ENCODE data around the gene NDOR1. TPM values are rescaled to one million over a fixed set of nuclear protein-coding genes. Genes with fewer than 3 reads are reported as not detected.

Gene NDOR1
- polyA plus RNA-seq = 10 to 100 TPM in 2 of 4 donors, 1 to 10 TPM in 2; 9.2 to 15.3 (median 12.1) TPM
- long read RNA-seq, donor 1, partial matches to known transcripts = 0 of 1 reads
- long read RNA-seq, donor 1, other reads (novel, unspliced or antisense) = 0 of 1 reads
- long read RNA-seq, donor 2, partial matches to known transcripts = 0 of 2 reads
- long read RNA-seq, donor 2, other reads (novel, unspliced or antisense) = 0 of 2 reads
- long read RNA-seq, donor 3 = 0 reads
- long read RNA-seq, donor 4 = 0 reads
- long read RNA-seq, donor 5 = 0 reads
- long read RNA-seq, donor 6 = 0 reads
- long read RNA-seq, donor 7 = 0 reads
- long read RNA-seq, donor 8 = 0 reads
- long read RNA-seq, donor 9 = 0 reads
- long read RNA-seq, donor 10 = 0 reads

- Histone ChIP-seq H3K4me1 (ENCODE audit: control insufficient read depth in 3 of 3, insufficient read depth in 2 of 3, low read depth in 1 of 3, low read length in 2 of 3) (peaks cover 5 to 31% (median 13%) of the 10 kb centered on the region in 3 donors), H3K4me3 (ENCODE audit: low read depth in 1 of 3, low read length in 3 of 3) (peak within 1 kb of the TSS; percentile 87 to 95 (median 91)), H3K9me3 (ENCODE audit: control insufficient read depth in 2 of 2, insufficient read depth in 1 of 2, low read depth in 1 of 2, low read length in 1 of 2) (no peaks in the 10 kb centered on the region), H3K27ac (ENCODE audit: low read depth in 1 of 3, low read length in 2 of 3) (peak within 1 kb of the TSS; percentile 67 to 92 (median 92)), H3K36me3 (ENCODE audit: control insufficient read depth in 3 of 3, insufficient read depth in 2 of 3, low read depth in 1 of 3, low read length in 3 of 3) (peaks cover 0 to 19% (median 0%) of the 10 kb centered on the region in 3 donors), H3K27me3 (ENCODE audit: control insufficient read depth in 3 of 3, insufficient read depth in 3 of 3, low read length in 3 of 3) (no peaks in the 10 kb centered on the region)
- DNase-seq (peak; percentile 86 to 97), FAIRE-seq (no peak)
- 0 to 1% (median 1%) methylated on average over 77 to 98 of the region's 98 CpGs for WGBS, 3 donors
Measured at GRCh38 chr9:137205126-137206069, at the start of gene NDOR1, which contains the start of gene TMEM203. Gene NDOR1 (plus strand): TSS chr9:137205700. CDS start chr9:137205778, 78 bp downstream. Gene TMEM203 (minus strand): TSS chr9:137205648. CDS start chr9:137205414, 234 bp downstream.

- peak; percentile 35 to 41 for DNase-seq
- 4 to 5% (median 5%) methylated on average over 61 to 65 of the region's 65 CpGs for WGBS, 3 donors
- no peaks in the 10 kb centered on the region for H3K9me3 ChIP-seq (ENCODE audit: control insufficient read depth in 2 of 2, insufficient read depth in 1 of 2, low read depth in 1 of 2, low read length in 1 of 2)
- H3K4me1 ChIP-seq (ENCODE audit: control insufficient read depth in 3 of 3, insufficient read depth in 2 of 3, low read depth in 1 of 3, low read length in 2 of 3) = no peaks in the 10 kb centered on the region
- peaks cover 0 to 71% (median 13%) of the 10 kb centered on the region in 3 donors for H3K27me3 ChIP-seq (ENCODE audit: control insufficient read depth in 3 of 3, insufficient read depth in 3 of 3, low read length in 3 of 3)
- FAIRE-seq = no peak
- H3K36me3 ChIP-seq (ENCODE audit: control insufficient read depth in 3 of 3, insufficient read depth in 2 of 3, low read depth in 1 of 3, low read length in 3 of 3) = no peaks in the 10 kb centered on the region
- H3K4me3 ChIP-seq (ENCODE audit: low read depth in 1 of 3, low read length in 3 of 3) = peak overlapping the region in 1 of 3 donors; percentile 2
- H3K27ac ChIP-seq (ENCODE audit: low read depth in 1 of 3, low read length in 2 of 3) = no peak overlapping the region
Measured at GRCh38 chr9:137156567-137157375, 48.7 kb upstream of the NDOR1 start.

GRCh38 chr9:137157618-137158415 is 47.7 kb upstream of the NDOR1 start:
- Histone ChIP-seq H3K9me3 (ENCODE audit: control insufficient read depth in 2 of 2, insufficient read depth in 1 of 2, low read depth in 1 of 2, low read length in 1 of 2) (no peaks in the 10 kb centered on the region), H3K36me3 (ENCODE audit: control insufficient read depth in 3 of 3, insufficient read depth in 2 of 3, low read depth in 1 of 3, low read length in 3 of 3) (no peaks in the 10 kb centered on the region), H3K4me3 (ENCODE audit: low read depth in 1 of 3, low read length in 3 of 3) (no peak overlapping the region), H3K27ac (ENCODE audit: low read depth in 1 of 3, low read length in 2 of 3) (no peak overlapping the region), H3K4me1 (ENCODE audit: control insufficient read depth in 3 of 3, insufficient read depth in 2 of 3, low read depth in 1 of 3, low read length in 2 of 3) (no peaks in the 10 kb centered on the region), H3K27me3 (ENCODE audit: control insufficient read depth in 3 of 3, insufficient read depth in 3 of 3, low read length in 3 of 3) (peaks cover 0 to 81% (median 18%) of the 10 kb centered on the region in 3 donors)
- WGBS, 3 donors = 43 to 61% (median 54%) methylated on average over 19 of the region's 19 CpGs
- no peak for DNase-seq
- FAIRE-seq = no peak

- H3K4me1 ChIP-seq (ENCODE audit: control insufficient read depth in 3 of 3, insufficient read depth in 2 of 3, low read depth in 1 of 3, low read length in 2 of 3) = peaks cover 0 to 6% (median 0%) of the 10 kb centered on the region in 3 donors
- no peak for FAIRE-seq
- H3K27me3 ChIP-seq (ENCODE audit: control insufficient read depth in 3 of 3, insufficient read depth in 3 of 3, low read length in 3 of 3) = peaks cover 0 to 87% (median 18%) of the 10 kb centered on the region in 3 donors
- WGBS, 3 donors = 17 to 31% (median 20%) methylated on average over 4 of the region's 4 CpGs
- no peak overlapping the region for H3K27ac ChIP-seq (ENCODE audit: low read depth in 1 of 3, low read length in 2 of 3)
- H3K4me3 ChIP-seq (ENCODE audit: low read depth in 1 of 3, low read length in 3 of 3) = no peak overlapping the region
- no peaks in the 10 kb centered on the region for H3K9me3 ChIP-seq (ENCODE audit: control insufficient read depth in 2 of 2, insufficient read depth in 1 of 2, low read depth in 1 of 2, low read length in 1 of 2)
- no peak for DNase-seq
- H3K36me3 ChIP-seq (ENCODE audit: control insufficient read depth in 3 of 3, insufficient read depth in 2 of 3, low read depth in 1 of 3, low read length in 3 of 3) = no peaks in the 10 kb centered on the region
Measured at GRCh38 chr9:137158625-137159024, 46.9 kb upstream of the NDOR1 start.

- H3K4me3 ChIP-seq (ENCODE audit: low read depth in 1 of 3, low read length in 3 of 3) = no peak overlapping the region
- H3K36me3 ChIP-seq (ENCODE audit: control insufficient read depth in 3 of 3, insufficient read depth in 2 of 3, low read depth in 1 of 3, low read length in 3 of 3) = no peaks in the 10 kb centered on the region
- H3K4me1 ChIP-seq (ENCODE audit: control insufficient read depth in 3 of 3, insufficient read depth in 2 of 3, low read depth in 1 of 3, low read length in 2 of 3) = peaks cover 0 to 6% (median 0%) of the 10 kb centered on the region in 3 donors
- 30 to 40% (median 30%) methylated on average over 14 of the region's 14 CpGs for WGBS, 3 donors
- H3K27me3 ChIP-seq (ENCODE audit: control insufficient read depth in 3 of 3, insufficient read depth in 3 of 3, low read length in 3 of 3) = peaks cover 0 to 95% (median 18%) of the 10 kb centered on the region in 3 donors
- DNase-seq = no peak
- H3K9me3 ChIP-seq (ENCODE audit: control insufficient read depth in 2 of 2, insufficient read depth in 1 of 2, low read depth in 1 of 2, low read length in 1 of 2) = no peaks in the 10 kb centered on the region
- no peak for FAIRE-seq
- no peak overlapping the region for H3K27ac ChIP-seq (ENCODE audit: low read depth in 1 of 3, low read length in 2 of 3)
Measured at GRCh38 chr9:137159105-137160053, 46.1 kb upstream of the NDOR1 start.

GRCh38 chr9:137160054-137160425 is 45.5 kb upstream of the NDOR1 start:
- no peak overlapping the region for H3K4me3 ChIP-seq (ENCODE audit: low read depth in 1 of 3, low read length in 3 of 3)
- H3K9me3 ChIP-seq (ENCODE audit: control insufficient read depth in 2 of 2, insufficient read depth in 1 of 2, low read depth in 1 of 2, low read length in 1 of 2) = no peaks in the 10 kb centered on the region
- DNase-seq (no peak), FAIRE-seq (no peak)
- WGBS, 3 donors = 54 to 66% (median 55%) methylated on average over 16 to 17 of the region's 17 CpGs
- H3K36me3 ChIP-seq (ENCODE audit: control insufficient read depth in 3 of 3, insufficient read depth in 2 of 3, low read depth in 1 of 3, low read length in 3 of 3) = no peaks in the 10 kb centered on the region
- no peak overlapping the region for H3K27ac ChIP-seq (ENCODE audit: low read depth in 1 of 3, low read length in 2 of 3)
- peaks cover 0 to 95% (median 19%) of the 10 kb centered on the region in 3 donors for H3K27me3 ChIP-seq (ENCODE audit: control insufficient read depth in 3 of 3, insufficient read depth in 3 of 3, low read length in 3 of 3)
- peaks cover 0 to 6% (median 0%) of the 10 kb centered on the region in 3 donors for H3K4me1 ChIP-seq (ENCODE audit: control insufficient read depth in 3 of 3, insufficient read depth in 2 of 3, low read depth in 1 of 3, low read length in 2 of 3)
